Colonic mucosa (tissue), 4 donors: Measurements from ENCODE around the gene ZSWIM6. TPM values are rescaled to one million over a fixed set of nuclear protein-coding genes. Genes with fewer than 3 reads are reported as not detected.
"Not testable (repeated sequence)": the region's sequence is repeated elsewhere in the genome, so short reads cannot be mapped to it uniquely, and the experiment has no call there.

ENCODE experiments used
- DNase-seq: peaks from one replicate; pipeline ENCODE4 v3.0.0-alpha.2; 2020
- H3K27ac ChIP-seq: fragments of 200-600 bp; one replicate; pipeline ENCODE4 v1.8.0; 2021
- H3K27me3 ChIP-seq: fragments of 200-600 bp; one replicate; pipeline ENCODE4 v1.8.0; 2021
- H3K36me3 ChIP-seq: fragments of 200-600 bp; one replicate; pipeline ENCODE4 v1.8.0; 2021
- H3K4me1 ChIP-seq: fragments of 200-600 bp; one replicate; pipeline ENCODE4 v1.8.0; 2021; ENCODE audit warnings: mild to moderate bottlenecking
- H3K4me3 ChIP-seq: fragments of 200-600 bp; one replicate; pipeline ENCODE4 v1.8.0; 2021
- H3K9ac ChIP-seq, 2 donors: one replicate each; pipeline ENCODE4 v1.7.0; 2013; ENCODE audit warnings: control low read depth in 2 of 2, low read depth in 2 of 2, low read length in 2 of 2
- H3K9me3 ChIP-seq: fragments of 200-600 bp; one replicate; pipeline ENCODE4 v1.8.0; 2021
- CTCF ChIP-seq: fragments of 200-600 bp; IDR thresholded peaks from one replicate; pipeline ENCODE4 v1.8.0; 2022; ENCODE audit warnings: antibody characterized with exemption, mild to moderate bottlenecking
- intact Hi-C: fragments of 100-400 bp; cut with DNase I; formaldehyde crosslinking; loops from one replicate; pipeline ENCODE4 v1.14.1; 2022
- total RNA-seq, 2 donors: library from RNA; stranded (reverse); fragmentation: NEBNext Ultra II Directional in 1 of 2; extraction: Animal tissue kit (Norgen Biotek cat#: 25700) in 1 of 2; gene quantifications; one replicate each; pipeline ENCODE4 v1.2.1, GENCODE V29; 2021
- donor health status: healthy.
- donor health status: DM: no; HTN: no; CAD: no.
- donor health status: DM: no; HTN: no; CAD: no.

ZSWIM6 gene
- total RNA-seq, 2 donors from 2014 or later, result 16.4 to 24.5 TPM

- intact Hi-C loops, result no loop called here
Observed at GRCh38 chr5:61416010-61416409, 84.0 kb downstream of the ZSWIM6 start.

GRCh38 chr5:61416420-61416819 is 84.4 kb downstream of the ZSWIM6 start:
- H3K4me3 ChIP-seq, result no peak overlapping the region
- H3K4me1 ChIP-seq, result no peaks in the 10 kb centered on the region
- no peaks in the 10 kb centered on the region for H3K9me3 ChIP-seq
- TF ChIP-seq CTCF, result no peak
- no peaks in the 10 kb centered on the region for H3K36me3 ChIP-seq
- H3K27me3 ChIP-seq, result no peaks in the 10 kb centered on the region
- H3K9ac ChIP-seq, result no peak overlapping the region
- intact Hi-C loops, result no loop called here
- no peak for DNase-seq
- H3K27ac ChIP-seq, result no peak overlapping the region

More at GRCh38 chr5:61416010-61416409, 84.0 kb downstream of the ZSWIM6 start:
- H3K4me3 ChIP-seq, result no peak overlapping the region
- H3K27ac ChIP-seq, result no peak overlapping the region
- no peak for TF ChIP-seq CTCF
- no peak for DNase-seq
- no peaks in the 10 kb centered on the region for H3K27me3 ChIP-seq
- no peaks in the 10 kb centered on the region for H3K4me1 ChIP-seq
- no peak overlapping the region for H3K9ac ChIP-seq
- no peaks in the 10 kb centered on the region for H3K36me3 ChIP-seq
- no peaks in the 10 kb centered on the region for H3K9me3 ChIP-seq

DNA sequence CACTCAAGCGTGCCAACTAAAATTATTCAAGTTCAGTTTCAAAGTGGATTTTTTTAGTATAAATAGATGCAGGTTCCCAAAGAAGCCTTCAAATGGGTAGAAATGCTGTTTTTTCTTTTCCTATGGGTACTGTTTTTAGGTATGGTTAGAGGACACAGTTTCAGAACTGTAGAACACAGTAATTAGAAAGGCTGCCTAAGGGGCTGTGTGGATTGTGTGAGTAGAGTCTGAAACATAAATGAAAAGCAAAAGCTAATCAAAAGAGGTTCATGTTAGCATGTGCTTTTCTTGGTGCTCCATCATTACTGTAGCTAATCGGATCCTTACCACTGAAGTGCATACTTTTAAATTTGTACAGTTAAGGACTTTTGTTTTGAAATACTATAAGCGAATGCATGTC is 85.3 kb downstream of the ZSWIM6 start:
- Histone ChIP-seq H3K4me3 (no peak overlapping the region), H3K9me3 (no peaks in the 10 kb centered on the region), H3K36me3 (no peaks in the 10 kb centered on the region), H3K9ac (no peak overlapping the region), H3K4me1 (no peaks in the 10 kb centered on the region), H3K27me3 (no peaks in the 10 kb centered on the region), H3K27ac (no peak overlapping the region)
- DNase-seq, result no peak
- no peak for TF ChIP-seq CTCF
- intact Hi-C loops, result no loop called here

- Histone ChIP-seq H3K27ac (no peak overlapping the region), H3K9me3 (no peaks in the 10 kb centered on the region), H3K9ac (no peak overlapping the region), H3K27me3 (no peaks in the 10 kb centered on the region), H3K4me1 (no peaks in the 10 kb centered on the region), H3K36me3 (no peaks in the 10 kb centered on the region), H3K4me3 (no peak overlapping the region)
- DNase-seq, result no peak
- intact Hi-C loops, result no loop called here
- TF ChIP-seq CTCF, result no peak
Observed at GRCh38 chr5:61417851-61418250, 85.8 kb downstream of the ZSWIM6 start.

- TF ChIP-seq CTCF, result no peak
- Histone ChIP-seq H3K36me3 (no peaks in the 10 kb centered on the region), H3K27me3 (no peaks in the 10 kb centered on the region), H3K9me3 (no peaks in the 10 kb centered on the region), H3K4me1 (no peaks in the 10 kb centered on the region), H3K4me3 (no peak overlapping the region), H3K9ac (no peak overlapping the region), H3K27ac (no peak overlapping the region)
- intact Hi-C loops, result no loop called here
- no peak for DNase-seq
Observed at GRCh38 chr5:61419106-61419505, 87.0 kb downstream of the ZSWIM6 start.

- no peak for DNase-seq
- Histone ChIP-seq H3K4me3 (no peak overlapping the region), H3K27ac (no peak overlapping the region), H3K9me3 (no peaks in the 10 kb centered on the region), H3K9ac (no peak overlapping the region), H3K36me3 (no peaks in the 10 kb centered on the region), H3K4me1 (no peaks in the 10 kb centered on the region), H3K27me3 (no peaks in the 10 kb centered on the region)
- intact Hi-C loops, result no loop called here
- TF ChIP-seq CTCF, result no peak
Observed at GRCh38 chr5:61420016-61420415, 88.0 kb downstream of the ZSWIM6 start.

GRCh38 chr5:61421262-61421661 is 89.2 kb downstream of the ZSWIM6 start:
- H3K4me3 ChIP-seq, intact Hi-C loops, H3K27me3 ChIP-seq, DNase-seq, H3K9me3 ChIP-seq, H3K36me3 ChIP-seq, H3K27ac ChIP-seq, H3K4me1 ChIP-seq, H3K9ac ChIP-seq: not testable (repeated sequence)
